HG02852 (cell line): Measurements from ENCODE around the gene DTD1.
"Not testable (repeated sequence)": the region's sequence is repeated elsewhere in the genome, so short reads cannot be mapped to it uniquely, and the experiment has no call there.

Source experiments
- ATAC-seq: cut with Tn5 transposase; IDR thresholded peaks from one replicate; pipeline ENCODE4 v1.9.1; 2021; ENCODE audit warnings: mild to moderate bottlenecking, moderate library complexity; ENCODE audit not compliant: unreplicated experiment

DTD1 gene

DNA sequence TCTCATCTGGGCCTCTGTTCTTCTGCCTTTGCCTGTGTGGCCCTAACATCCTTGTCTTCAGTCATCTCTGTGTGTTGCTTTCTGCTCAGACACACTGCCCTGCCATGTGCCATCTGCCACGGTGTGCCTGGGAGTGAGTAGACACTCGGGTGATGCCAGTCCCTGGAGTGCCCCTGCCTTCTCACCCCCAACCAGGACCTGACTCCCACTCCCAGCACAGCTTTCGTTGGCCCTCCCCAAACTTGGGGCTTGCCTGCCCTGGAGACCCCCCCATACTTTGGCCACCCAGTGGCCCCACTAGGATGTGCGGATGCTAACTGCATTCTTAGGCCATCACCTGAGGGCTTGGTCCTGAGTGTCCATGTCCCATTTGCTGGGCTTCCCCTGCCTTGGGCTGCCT lies 149.3 kb downstream of the DTD1 start:
- ATAC-seq, result no peak

DNA sequence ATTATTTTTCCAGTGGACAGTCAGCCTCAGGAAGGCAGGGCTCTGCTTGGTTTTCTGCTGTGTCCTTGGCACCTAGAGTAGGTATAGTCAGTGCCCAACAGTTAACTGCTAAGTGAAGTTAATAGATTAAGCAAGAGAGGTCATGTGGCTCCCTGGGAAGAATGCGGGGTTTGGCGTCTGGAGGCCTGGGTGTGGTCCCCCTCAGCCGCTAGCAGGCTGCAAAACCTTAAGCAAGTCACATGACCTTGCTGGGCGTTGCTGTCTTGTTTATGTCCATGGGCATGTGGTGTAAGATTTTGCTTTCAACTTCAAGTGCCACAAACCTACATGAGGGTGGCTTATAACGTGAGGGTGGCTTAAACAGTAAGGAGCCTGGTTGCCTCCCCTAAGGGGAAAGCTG lies 150.2 kb downstream of the DTD1 start:
- ATAC-seq, result no peak

DNA sequence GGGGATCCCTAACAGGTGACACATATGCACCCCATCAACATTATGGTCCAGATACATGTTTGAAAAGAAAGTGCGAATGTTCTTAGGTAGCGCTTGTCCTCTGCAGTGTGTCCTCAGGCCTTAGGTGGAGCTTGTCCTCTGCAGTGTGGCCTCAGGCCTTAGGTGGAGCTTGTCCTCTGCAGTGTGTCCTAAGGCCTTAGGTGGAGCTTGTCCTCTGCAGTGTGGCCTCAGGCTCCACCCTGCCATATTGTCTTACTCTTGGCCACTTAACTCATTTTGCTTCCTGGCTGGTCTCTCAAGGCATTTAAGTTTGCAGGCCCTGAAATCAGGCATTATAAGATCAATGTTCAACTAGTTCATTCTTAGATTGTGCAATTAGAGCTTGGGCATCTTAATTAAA lies 151.0 kb downstream of the DTD1 start:
- ATAC-seq, result no peak

DNA sequence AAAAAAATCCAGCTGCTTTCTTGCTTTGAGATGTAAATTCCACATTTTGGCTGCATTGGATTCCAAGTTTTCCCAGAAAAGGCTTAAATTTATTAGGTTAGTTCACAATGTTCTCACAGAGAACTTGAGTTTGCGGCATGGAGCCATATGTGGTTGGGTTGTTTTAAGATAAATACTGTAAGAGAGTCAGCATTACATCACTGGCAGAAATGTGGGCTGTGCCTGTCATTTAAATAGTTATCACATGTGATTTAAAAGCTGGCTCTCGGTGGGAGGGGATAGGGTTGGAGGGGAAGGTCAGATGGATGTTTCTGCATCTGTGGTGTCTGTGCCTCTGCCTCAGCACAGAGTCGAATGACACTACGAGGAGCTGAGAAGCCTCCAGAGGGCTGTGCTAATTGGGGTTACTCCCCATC lies 151.9 kb downstream of the DTD1 start:
- no peak for ATAC-seq

DNA sequence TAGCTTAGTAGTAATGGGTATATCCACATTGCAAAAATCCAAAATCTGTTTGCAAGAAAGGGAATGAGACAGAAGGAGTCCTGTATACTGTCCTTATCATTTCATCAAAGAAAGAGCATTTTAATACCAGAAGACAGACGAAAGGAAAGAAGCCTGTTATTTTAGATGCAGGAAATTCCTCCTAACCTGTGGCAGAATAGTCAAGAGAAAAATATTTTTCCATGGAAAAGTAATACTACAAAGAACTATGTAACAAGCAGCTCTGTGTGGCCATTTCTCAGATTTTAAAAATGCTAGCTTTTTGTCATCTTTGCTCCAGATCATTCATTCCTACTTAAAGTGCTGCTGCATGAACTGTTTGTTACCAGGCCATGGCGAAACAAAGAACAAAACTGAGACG lies 152.9 kb downstream of the DTD1 start:
- ATAC-seq, result no peak

DNA sequence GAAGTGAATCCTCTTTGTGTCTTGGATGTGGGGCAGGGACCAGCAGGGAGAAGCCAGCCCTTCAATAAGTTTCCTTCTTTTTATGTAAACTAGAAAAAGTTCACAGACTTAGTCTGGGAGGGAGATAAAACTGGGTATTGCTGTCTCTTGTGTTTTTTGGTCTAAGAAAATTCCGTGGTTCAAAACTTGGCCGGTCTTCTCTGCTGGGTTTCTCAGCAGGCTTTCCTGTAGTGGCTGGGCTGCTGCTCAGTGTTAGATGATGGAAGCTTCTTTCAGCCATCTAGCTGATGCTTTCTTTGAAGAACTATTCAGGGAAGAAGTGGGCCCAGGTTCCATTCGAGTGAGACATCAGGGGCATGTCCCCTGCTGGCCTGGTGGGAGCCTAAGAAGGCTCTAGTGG lies 155.0 kb downstream of the DTD1 start:
- no peak for ATAC-seq

DNA sequence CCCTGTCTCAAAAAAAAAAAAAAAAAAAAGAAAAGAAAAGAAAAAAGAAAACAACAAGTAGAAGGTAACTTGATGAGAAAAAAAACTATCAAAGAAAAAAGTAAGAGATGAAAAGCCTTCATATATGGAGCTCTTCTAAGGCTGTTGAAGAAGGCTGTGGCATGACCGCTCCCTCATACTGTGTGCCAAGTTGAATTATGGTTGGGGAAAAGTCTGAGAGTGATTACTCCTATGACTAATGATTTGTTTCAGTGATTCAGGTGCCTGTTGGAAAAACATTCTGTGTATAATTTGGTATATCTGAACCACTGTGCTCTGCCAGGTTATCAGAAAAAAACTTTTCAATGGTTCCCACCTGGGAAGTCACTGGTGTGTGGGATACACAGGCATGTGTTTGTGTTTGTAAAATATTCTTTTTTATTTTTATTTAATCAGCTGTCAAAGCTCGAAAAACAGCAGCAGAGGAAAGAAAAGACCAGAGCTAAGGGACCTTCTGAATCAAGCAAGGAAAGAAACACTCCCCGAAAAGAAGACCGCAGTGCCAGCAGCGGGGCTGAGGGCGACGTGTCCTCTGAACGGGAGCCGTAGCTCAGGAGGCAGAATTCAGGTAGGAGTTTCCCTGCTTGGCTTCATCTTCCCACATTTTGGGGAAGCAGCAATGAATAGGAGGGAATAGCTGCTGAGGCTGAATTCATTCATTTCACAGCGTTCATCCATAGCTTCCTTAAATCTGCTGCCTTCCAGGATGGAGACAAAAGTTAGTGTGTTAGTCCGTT lies 156.0 kb downstream of the DTD1 start:
- ATAC-seq, result no peak

DNA sequence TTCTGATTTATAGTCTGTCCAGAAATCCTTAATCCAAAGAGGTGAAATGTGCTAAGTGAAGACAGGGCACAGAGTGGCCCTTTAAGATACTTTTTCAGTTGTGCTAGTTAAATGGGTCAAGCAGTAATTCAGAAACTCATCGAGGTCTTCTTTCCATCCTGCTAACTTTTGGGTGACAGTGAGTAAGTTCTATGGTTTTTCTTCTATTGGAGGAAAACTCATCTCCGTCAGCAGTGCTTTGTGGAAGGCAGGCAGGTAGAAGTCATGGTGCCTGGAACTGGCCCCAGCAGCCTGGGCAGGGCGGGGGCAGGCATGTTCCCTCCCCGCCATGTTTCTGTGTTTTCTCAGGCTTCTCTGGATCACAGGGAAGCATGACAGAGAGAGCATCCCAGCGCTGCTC lies 159.2 kb downstream of the DTD1 start:
- ATAC-seq, result no peak

DNA sequence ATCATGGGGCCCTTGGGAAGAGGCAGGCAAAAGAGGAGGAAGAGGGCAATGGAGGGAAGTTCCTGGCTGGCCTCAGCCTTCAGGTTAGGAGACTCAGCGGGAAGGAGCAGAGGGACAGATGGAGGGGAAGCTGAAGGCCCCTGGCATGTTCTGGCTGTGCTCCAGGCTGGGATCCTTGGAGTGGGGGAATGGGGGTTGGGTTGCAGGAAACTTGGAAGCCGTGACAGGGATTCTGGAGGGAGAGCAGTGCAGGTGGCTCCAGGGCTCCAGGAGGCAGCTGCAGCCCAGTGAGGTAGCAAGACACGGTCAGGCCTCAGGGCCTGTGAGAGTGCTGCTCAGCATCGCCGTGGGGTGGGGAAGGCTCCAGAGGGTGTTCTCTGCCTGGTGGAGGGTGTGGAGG lies 161.1 kb downstream of the DTD1 start:
- no peak for ATAC-seq

DNA sequence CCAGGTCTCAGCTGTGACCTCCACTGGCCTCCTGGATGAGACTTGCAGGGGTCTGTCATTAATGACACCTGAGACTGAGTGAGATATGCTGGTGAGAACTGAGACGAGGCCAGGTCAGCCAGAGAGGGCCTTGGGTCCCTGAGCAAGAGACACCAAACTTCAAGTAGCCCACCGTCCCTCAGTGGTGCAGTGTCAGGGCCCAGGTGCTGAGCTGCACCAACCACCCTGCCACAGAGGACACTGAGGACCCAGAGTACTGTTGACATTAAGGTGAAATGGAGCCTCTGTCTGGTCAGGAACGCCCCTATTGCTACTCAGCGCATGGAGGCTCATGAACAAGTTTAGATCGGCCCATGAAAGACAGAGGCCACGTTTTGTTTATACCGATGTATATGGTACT lies 161.7 kb downstream of the DTD1 start:
- ATAC-seq, result no peak

DNA sequence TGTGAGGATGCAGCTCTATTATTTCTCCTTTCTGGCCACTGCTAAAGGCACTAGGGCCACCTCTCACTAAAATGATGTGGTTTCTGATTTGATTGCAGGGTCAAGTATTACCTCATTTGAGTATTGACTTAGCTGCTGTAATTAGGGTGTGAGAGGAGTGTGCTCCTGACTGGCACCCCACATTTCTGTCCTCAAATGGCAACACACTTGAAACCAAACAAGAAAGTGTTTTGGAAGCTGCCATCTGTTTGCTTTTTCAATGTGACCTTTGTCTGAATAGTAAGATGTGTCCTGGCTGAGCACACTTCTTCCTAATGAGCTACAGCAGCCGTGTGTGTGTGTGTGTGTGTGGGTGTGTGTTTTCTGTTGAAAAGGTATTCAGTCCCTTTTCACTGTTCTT lies 162.9 kb downstream of the DTD1 start:
- ATAC-seq, result no peak

DNA sequence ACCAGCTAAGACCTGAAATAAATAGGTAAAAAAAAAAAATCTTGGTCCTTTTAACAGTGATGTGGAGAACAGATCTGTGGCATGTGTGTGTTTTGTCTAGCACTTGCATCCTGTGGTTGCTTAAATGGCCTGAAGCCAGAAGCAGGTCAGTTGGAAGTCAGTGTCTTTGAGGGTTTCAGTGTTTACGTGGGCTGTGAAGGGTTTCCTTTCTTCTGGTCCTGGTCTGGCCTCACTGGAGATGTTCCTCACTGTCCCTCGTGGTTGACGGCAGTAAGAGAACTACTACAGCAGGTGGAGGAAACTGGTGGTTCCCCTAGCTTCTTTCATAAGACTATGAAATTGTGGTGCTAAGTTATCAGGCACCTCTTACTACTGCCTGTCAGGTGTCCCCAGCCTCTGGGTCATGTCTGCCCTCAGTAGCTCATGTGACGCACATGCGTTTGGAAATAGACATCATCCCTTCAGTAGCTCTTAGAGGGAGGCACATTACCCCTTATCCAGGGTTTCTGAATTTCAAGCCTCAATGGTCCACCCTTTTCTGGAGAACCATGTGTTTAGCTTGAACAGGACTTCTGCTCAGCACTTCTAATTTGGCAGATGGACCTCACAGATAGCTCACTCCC lies 166.3 kb downstream of the DTD1 start:
- peak; percentile 96 for ATAC-seq

DNA sequence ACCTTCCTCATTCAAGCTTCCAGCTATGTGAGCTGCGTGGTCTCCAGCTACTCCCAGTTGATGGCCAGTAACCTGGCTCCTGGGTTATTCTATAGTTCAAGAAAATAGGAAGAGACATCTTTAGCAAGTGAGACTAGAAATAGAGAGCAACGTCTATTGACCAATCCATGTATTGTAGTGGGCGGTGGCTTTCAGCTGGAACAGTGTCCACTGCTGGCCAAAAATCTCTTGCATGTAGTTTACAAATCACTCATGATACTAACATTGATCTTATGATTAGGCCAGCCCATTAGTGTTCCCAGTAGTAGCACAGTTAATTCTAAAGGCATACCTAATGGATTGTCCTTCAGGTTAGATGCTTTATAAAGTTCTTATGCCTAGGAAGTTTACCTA lies 166.8 kb downstream of the DTD1 start:
- ATAC-seq, result no peak

DNA sequence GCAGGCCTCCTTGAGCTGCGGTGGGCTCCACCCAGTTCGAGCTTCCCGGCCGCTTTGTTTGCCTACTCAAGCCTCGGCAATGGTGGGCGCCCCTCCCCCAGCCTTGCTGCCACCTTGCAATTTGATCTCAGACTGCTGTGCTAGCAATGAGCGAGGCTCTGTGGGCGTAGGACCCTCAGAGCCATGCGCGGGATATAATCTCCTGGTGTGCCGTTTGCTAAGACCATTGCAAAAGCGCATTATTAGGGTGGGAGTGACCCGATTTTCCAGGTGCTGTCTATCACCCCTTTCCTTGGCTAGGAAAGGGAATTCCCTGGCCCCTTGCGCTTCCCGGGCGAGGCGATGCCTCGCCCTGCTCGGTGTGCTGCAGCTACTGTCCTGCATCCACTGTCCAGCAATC lies 173.0 kb downstream of the DTD1 start:
- ATAC-seq, result not testable (repeated sequence)

DNA sequence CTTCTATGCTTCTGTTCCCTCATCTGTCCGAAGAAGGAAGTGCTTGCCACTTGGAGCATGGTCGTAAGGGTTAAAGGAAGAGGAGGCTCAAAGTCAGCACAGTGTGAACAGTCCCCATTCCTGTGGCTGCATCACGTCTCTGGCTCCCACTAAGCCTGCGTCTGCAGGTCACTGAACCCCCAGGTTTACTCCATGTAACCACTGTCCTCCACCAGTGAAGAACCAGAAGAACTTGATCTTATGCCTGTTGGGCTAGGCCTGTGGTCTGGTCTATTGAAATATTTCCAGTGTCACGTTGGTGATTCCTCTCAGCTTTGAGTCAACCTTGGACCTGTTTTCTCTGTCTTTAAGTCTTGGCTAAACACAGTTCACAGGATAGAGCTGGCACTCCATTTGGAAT lies 179.8 kb downstream of the DTD1 start:
- ATAC-seq, result no peak

DNA sequence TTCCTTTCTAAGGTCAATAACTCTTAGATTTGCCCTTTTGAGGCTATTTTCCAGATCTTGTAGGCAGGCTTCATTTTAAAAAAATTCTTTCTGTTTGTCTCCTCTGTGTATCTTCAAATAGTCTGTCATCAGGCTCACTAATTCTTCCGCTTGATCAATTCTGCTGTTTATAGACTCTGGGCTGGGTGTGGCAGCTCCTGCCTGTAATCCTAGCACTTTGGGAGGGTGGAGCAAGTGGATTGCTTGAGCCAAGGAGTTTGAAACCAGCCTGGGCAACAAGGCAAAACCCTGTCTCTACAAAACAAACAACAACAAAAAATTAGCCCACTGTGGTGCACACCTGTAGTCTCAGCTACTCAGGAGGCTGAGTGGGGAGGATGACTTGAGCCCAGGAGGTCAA lies 185.7 kb downstream of the DTD1 start:
- ATAC-seq, result no peak

DNA sequence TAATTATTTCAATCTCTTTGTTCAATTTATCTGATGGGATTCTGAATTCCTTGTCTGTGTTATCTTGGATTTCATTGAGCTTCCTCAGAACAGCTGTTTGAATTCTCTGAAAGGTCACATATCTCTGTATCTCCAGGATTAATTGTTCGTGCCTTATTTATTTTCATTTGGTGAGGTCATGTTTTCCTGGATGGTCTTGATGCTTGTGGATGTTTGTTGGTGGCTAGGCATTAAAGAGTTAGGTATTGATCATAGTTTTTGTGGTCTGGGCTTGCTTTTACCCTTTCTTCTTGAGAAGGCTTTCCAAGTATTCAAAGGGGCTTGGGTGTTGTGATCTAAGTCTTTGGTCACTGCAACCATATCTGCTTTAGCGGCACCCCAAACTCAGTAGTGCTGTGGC lies 186.4 kb downstream of the DTD1 start:
- no peak for ATAC-seq

DNA sequence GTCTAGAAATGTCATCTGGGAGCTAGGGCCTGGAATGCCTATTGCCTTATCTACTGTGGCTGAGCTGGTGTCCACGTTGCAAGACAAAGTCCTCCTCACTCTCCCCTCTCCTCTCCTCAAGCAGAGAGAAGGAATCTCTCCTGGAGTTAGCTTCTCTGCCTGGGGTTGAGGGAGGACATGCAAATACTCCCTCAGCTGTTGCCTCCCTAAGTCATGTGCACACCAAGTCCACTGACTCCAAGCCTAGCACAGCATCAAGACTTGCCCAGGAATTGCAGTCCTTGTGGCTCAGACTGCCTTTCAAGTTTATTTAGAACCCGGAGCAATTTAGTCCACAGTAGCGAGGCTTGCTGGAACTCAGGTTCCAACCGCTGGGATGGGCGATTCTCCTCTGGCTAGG lies 187.8 kb downstream of the DTD1 start:
- ATAC-seq, result no peak

DNA sequence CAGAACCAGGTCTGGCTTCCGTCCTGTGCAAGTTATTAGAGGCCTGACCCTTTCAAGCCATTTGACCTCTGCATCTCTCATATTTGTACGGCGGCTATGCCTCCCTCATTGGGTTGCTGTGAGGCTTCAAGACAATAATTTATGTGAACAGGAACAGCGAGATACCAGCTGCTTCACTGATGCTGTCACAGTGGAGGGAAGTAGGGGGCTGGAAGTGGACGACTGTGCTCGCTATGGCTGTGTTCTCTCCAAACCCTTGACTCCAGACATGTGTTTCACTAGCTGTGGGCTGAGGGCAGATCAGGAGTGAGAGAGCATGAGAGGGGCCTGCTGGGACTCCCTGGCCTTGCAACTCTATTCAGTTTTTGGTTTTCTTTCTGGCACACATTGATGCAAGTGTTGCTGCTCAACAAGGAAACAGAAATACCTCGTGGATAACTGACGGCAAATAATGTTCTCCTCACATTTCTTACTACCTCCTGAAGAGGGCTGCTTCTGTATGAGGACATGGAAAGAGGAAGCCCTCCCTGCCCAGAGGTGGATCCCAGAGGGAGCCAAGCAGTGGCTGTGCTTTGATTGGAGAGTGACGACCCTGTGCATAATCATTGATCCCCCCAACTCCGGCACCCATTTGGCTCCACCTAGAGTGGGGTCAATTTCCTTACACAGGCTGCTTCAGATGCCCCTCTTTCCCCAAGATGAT lies 191.0 kb downstream of the DTD1 start:
- no peak for ATAC-seq

DNA sequence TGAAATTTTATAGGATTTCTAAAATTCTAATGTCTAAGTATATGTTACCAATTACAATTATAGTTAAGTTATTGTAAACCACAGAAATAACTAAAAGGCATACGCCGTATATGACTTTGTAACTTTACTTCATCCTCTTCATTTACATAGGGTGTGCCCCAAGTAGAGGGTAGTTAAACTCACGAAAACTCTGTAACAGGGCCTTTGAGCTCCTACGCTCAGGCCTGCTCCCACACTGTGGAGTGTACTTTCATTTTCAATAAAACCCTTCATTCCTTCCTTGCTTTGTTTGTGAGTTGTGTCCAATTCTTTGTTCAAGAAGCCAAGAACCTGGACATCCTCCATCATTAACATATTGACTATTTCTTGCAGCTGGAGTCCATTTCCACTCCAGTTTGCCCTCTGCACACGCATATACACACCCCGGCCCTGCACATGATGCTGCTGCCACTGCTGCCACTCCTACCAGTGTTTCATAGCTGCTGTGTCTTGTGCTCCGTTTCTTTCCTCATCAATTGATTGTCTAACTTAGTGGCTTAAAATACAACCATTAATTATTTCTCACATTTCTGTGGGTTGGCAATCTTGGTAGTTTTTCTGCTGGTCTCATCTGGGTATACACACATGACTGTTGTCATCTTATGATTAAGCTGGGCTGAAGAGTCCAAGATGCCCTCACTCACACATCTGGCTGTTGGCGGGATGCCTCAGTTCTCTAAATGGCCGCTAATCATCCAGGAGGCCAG lies 192.7 kb downstream of the DTD1 start:
- ATAC-seq, result no peak

DNA sequence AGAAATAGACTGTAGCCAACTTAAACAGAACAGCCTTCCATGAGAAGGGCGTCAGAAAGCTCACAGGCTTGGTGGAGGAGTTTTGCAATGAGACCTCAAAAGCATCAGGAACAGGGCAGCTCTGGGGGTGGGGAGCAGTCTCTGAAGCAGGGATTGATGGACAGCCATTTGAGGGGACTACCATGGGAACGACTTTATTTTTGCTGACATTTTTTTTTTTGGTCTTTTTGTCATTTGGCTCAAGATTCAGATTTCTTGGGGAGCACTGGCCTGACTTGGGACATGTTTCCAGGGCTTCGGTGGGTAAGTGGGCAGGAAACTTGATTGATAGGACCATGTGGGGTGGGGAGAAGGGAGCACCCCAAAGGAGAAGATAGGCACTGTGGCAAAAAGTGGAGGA lies 193.7 kb downstream of the DTD1 start:
- no peak for ATAC-seq
